Measurements from ENCODE around the gene FOXA2.

- no peak for TF ChIP-seq ZNF274 (IDR thresholded peaks at IDR 0.05; ENCODE audit: low read depth, low read length)
- TF ChIP-seq SUZ12 (IDR thresholded peaks at IDR 0.05; ENCODE audit: extremely low read depth, insufficient read depth, insufficient read length) = peak; percentile 93
These were observed 782 bp upstream of the FOXA2 start for GRCh38 chr20:22584922-22585785.

Data from NT2/D1 (cell line).